HCT116 (cell line): ENCODE results near the gene IL6R. TPM values are rescaled to one million over a fixed set of nuclear protein-coding genes. Genes with fewer than 3 reads are reported as not detected.

Source experiments
- ATAC-seq: fragments of 200-7000 bp; cut with Tn5 transposase; 2 replicates; pipeline ENCODE4 v1.9.1; 2020; ENCODE audit warnings: mild to moderate bottlenecking, moderate library complexity
- BruUV-seq: library from RNA; stranded (reverse); fragments of 400-500 nt; replicated peaks from 2 replicates; lab custom pipeline; 2021; lab: Mats Ljungman, UMichigan
- CTCF ChIA-PET: fragments of 300-600 bp; sonication (Branson Sonifier 250); formaldehyde crosslinking; loops from one replicate; lab custom pipeline; 2021; ENCODE audit warnings: antibody characterized with exemption; lab: Charles Lee
- POLR2A ChIA-PET: fragments of 300-600, 350-600 bp; sonication (Branson Sonifier 250); formaldehyde crosslinking; loops from one replicate; lab custom pipeline; 2021; ENCODE audit warnings: antibody characterized with exemption; lab: Charles Lee
- RAD21 ChIA-PET, 2 experiments: fragments of 300-600 bp; sonication (Branson Sonifier 250); formaldehyde crosslinking; loops; one replicate each; lab custom pipeline; 2023; ENCODE audit warnings: low total read pairs in 2 of 2; ENCODE audit not compliant: uncharacterized antibody in 2 of 2, unreplicated experiment in 2 of 2, low non-redundant PET in 1 of 2; lab: Charles Lee
- DNase-seq: peaks from one replicate; pipeline ENCODE4 v3.0.0-alpha.2; 2010; ENCODE audit warnings: low read depth, low spot score
- H2AFZ ChIP-seq: fragments of 200-600 bp; shearing (Covaris generic), sonication (generic); 2 replicates; pipeline ENCODE4 v1.6.1; 2017; ENCODE audit warnings: low read depth, mixed run types, mixed read lengths, antibody characterized with exemption, low read length; ENCODE audit not compliant: poor library complexity, severe bottlenecking
- H3K27ac ChIP-seq: 2 replicates; pipeline ENCODE4 v1.5.1; 2012; ENCODE audit warnings: low read depth, low read length
- H3K27me3 ChIP-seq: fragments of 200-600 bp; sonication (generic); 2 replicates; pipeline ENCODE4 v1.6.1; 2016; ENCODE audit warnings: mixed run types, low read length, mixed read lengths; ENCODE audit not compliant: insufficient read depth
- H3K36me3 ChIP-seq, 2 experiments: fragments of 200-500 bp in 1 of 2; fragments of 200-600 bp in 1 of 2; sonication (Bioruptor generic) in 1 of 2; sonication (generic) in 1 of 2; 2 replicates each; pipeline versions ENCODE4 v1.5.1 to v1.6.1; 2014 to 2016; ENCODE audit warnings: low read length in 2 of 2, inconsistent platforms in 1 of 2, mixed read lengths in 1 of 2, mixed run types in 1 of 2; ENCODE audit not compliant: insufficient read depth in 2 of 2, control insufficient read depth in 1 of 2
- H3K4me1 ChIP-seq, 2 experiments: fragments of 200-600 bp in 1 of 2; sonication (generic) in 1 of 2; 2 replicates each; pipeline versions ENCODE4 v1.5.1 to v1.6.1; 2012 to 2017; ENCODE audit warnings: low read length in 2 of 2, inconsistent platforms in 1 of 2, mild to moderate bottlenecking in 1 of 2, mixed read lengths in 1 of 2, mixed run types in 1 of 2, moderate library complexity in 1 of 2; ENCODE audit not compliant: insufficient read depth in 2 of 2, control insufficient read depth in 1 of 2
- H3K4me2 ChIP-seq: fragments of 200-600 bp; sonication (generic); 2 replicates; pipeline ENCODE4 v1.6.1; 2017; ENCODE audit warnings: mixed run types, low read length, mixed read lengths
- H3K4me3 ChIP-seq, 2 experiments: fragments of 200-600 bp in 1 of 2; sonication (generic) in 1 of 2; replicated peaks in 1 of 2; 2 replicates each; pipeline ENCODE4 v1.5.1; 2011 to 2016; ENCODE audit warnings: low read length in 2 of 2, control low read depth in 1 of 2, low read depth in 1 of 2, mild to moderate bottlenecking in 1 of 2, mixed read lengths in 1 of 2, mixed run types in 1 of 2
- H3K79me2 ChIP-seq: fragments of 200-600 bp; sonication (generic); 2 replicates; pipeline ENCODE4 v1.6.1; 2017; ENCODE audit warnings: mild to moderate bottlenecking, mixed run types, low read length, moderate library complexity, mixed read lengths; ENCODE audit not compliant: insufficient read depth
- H3K9ac ChIP-seq: fragments of 200-600 bp; sonication (generic); 2 replicates; pipeline ENCODE4 v1.6.1; 2016; ENCODE audit warnings: low read length, mixed read lengths
- H3K9me2 ChIP-seq: fragments of 200-600 bp; sonication (generic), shearing (Covaris generic); 2 replicates; pipeline ENCODE4 v1.6.1; 2017; ENCODE audit warnings: mixed run types, mild to moderate bottlenecking, moderate library complexity; ENCODE audit not compliant: insufficient read depth
- H3K9me3 ChIP-seq, 2 experiments: fragments of 200-500 bp in 1 of 2; fragments of 200-600 bp in 1 of 2; sonication (Bioruptor generic) in 1 of 2; sonication (generic) in 1 of 2; 2 replicates each; pipeline ENCODE4 v1.6.1; 2014 to 2017; ENCODE audit warnings: low read length in 2 of 2, mixed read lengths in 2 of 2, inconsistent platforms in 1 of 2, low read depth in 1 of 2, mild to moderate bottlenecking in 1 of 2, mixed run types in 1 of 2, moderate library complexity in 1 of 2; ENCODE audit not compliant: control insufficient read depth in 1 of 2, insufficient read depth in 1 of 2
- H4K20me1 ChIP-seq: fragments of 200-600 bp; sonication (generic), shearing (Covaris generic); 2 replicates; pipeline ENCODE4 v1.6.1; 2017; ENCODE audit warnings: mixed run types, mild to moderate bottlenecking, moderate library complexity; ENCODE audit not compliant: insufficient read depth
- CBX3 ChIP-seq: IDR thresholded peaks from 2 replicates; pipeline ENCODE4 v1.6.1; 2012; ENCODE audit warnings: low read depth
- CEBPB ChIP-seq: IDR thresholded peaks from 2 replicates; pipeline ENCODE4 v1.6.1; 2012; ENCODE audit warnings: low read depth
- EGR1 ChIP-seq: IDR thresholded peaks from 2 replicates; pipeline ENCODE4 v1.6.1; 2012; ENCODE audit warnings: low read depth
- EZH2 ChIP-seq: fragments of 200-600 bp; sonication (generic); IDR thresholded peaks from 2 replicates; pipeline ENCODE4 v1.6.1; 2017; ENCODE audit warnings: antibody characterized with exemption, mixed run types
- EZH2phosphoT487 ChIP-seq: fragments of 200-600 bp; IDR thresholded peaks from 2 replicates; pipeline ENCODE4 v1.6.1; 2018; ENCODE audit warnings: antibody characterized with exemption, borderline replicate concordance
- FOSL1 ChIP-seq: IDR thresholded peaks from 2 replicates; pipeline ENCODE4 v1.6.1; 2012; ENCODE audit warnings: low read depth
- JUND ChIP-seq: IDR thresholded peaks from 2 replicates; pipeline ENCODE4 v1.6.1; 2012
- MAX ChIP-seq: IDR thresholded peaks from 2 replicates; pipeline ENCODE4 v1.6.1; 2012
- POLR2AphosphoS5 ChIP-seq: IDR thresholded peaks from 2 replicates; pipeline ENCODE4 v1.6.1; 2011; ENCODE audit warnings: mild to moderate bottlenecking, low read depth, low read length, moderate library complexity
- SIN3A ChIP-seq: IDR thresholded peaks from 2 replicates; pipeline ENCODE4 v1.6.1; 2012; ENCODE audit warnings: low read depth
- SP1 ChIP-seq: IDR thresholded peaks from 2 replicates; pipeline ENCODE4 v1.6.1; 2012; ENCODE audit warnings: low read depth
- SRF ChIP-seq: IDR thresholded peaks from 2 replicates; pipeline ENCODE4 v1.6.1; 2012; ENCODE audit warnings: low read depth
- YY1 ChIP-seq: IDR thresholded peaks from 2 replicates; pipeline ENCODE4 v1.6.1; 2011; ENCODE audit warnings: low read length, low read depth, moderate library complexity, mild to moderate bottlenecking; ENCODE audit not compliant: insufficient replicate concordance; ENCODE audit errors: extremely low read depth
- ZBTB33 ChIP-seq: IDR thresholded peaks from 2 replicates; pipeline ENCODE4 v1.6.1; 2011; ENCODE audit warnings: mild to moderate bottlenecking, low read length, moderate library complexity; ENCODE audit not compliant: insufficient replicate concordance; ENCODE audit errors: extremely low read depth
- ZNF274 ChIP-seq: fragments of 200-500 bp; sonication (Bioruptor generic); IDR thresholded peaks from 2 replicates; pipeline ENCODE4 v1.6.1; 2014; ENCODE audit warnings: mild to moderate bottlenecking, low read depth, low read length, inconsistent platforms
- intact Hi-C: fragments of 100-400 bp; cut with micrococcal nuclease; formaldehyde crosslinking; loops from 2 replicates; pipeline ENCODE4 v1.10.0; 2022
- total RNA-seq: library from RNA; stranded (reverse); gene quantifications from one replicate; pipeline ENCODE4 v1.2.1, GENCODE V29; 2021; ENCODE audit not compliant: unreplicated experiment

Gene IL6R
- total RNA-seq, 1 experiment from 2014 or later = 6.8 TPM

GRCh38 chr1:154474802-154475201 is 69.7 kb downstream of the IL6R start:
- Histone ChIP-seq H2AFZ (no peak overlapping the region), H4K20me1 (no peaks in the 10 kb centered on the region), H3K36me3 (no peaks in the 10 kb centered on the region), H3K27me3 (no peaks in the 10 kb centered on the region), H3K9me2 (no peaks in the 10 kb centered on the region), H3K4me1 (peaks cover 15 to 56% of the 10 kb centered on the region in 2 experiments), H3K4me2 (peak overlapping the region; percentile 65), H3K4me3 (no peak overlapping the region), H3K9me3 (no peaks in the 10 kb centered on the region), H3K79me2 (no peaks in the 10 kb centered on the region), H3K9ac (no peak overlapping the region), H3K27ac (no peak overlapping the region)
- DNase-seq = peak; percentile 73
- BruUV-seq = no TSS peak
- TF ChIP-seq FOSL1 (peak; percentile 20; the same call in 1 of the 2 replicates), CBX3 (no peak), ZBTB33 (no peak), POLR2AphosphoS5 (no peak), EZH2phosphoT487 (no peak), ZNF274 (no peak), EGR1 (no peak), CEBPB (no peak), YY1 (no peak), SIN3A (no peak), EZH2 (no peak), SP1 (peak; percentile 30; the same call in 1 of the 2 replicates), JUND (peak; percentile 34), MAX (no peak), SRF (no peak)
- ChIA-PET CTCF (no interaction called here), POLR2A (no interaction called here), RAD21 (interaction anchor here in 1 of 2 experiments (0.7 kb wide), 1 partner anchor 36 kb away, joined by 3 read pairs; no protein-coding TSS in a partner anchor)
- ATAC-seq = peak; percentile 63
- intact Hi-C loops = loop anchor here (5.0 to 10.0 kb wide), 2 partner anchors 148 to 290 kb away; partner anchors contain the start of gene ATP8B2
